B cell (primary cell): ENCODE results near the gene TMCC3. TPM values are rescaled to one million over a fixed set of nuclear protein-coding genes. Genes with fewer than 3 reads are reported as not detected.

ENCODE experiments used
- ATAC-seq: fragments of 200-7000 bp; cut with Tn5 transposase; one replicate; pipeline ENCODE4 v1.10.0; 2021; ENCODE audit warnings: low read depth, mild to moderate bottlenecking, moderate number of reproducible peaks, moderate library complexity
- CTCF ChIA-PET: fragments of 350-600 bp; sonication (Branson Sonifier 250); formaldehyde crosslinking; loops from one replicate; lab custom pipeline; 2021; ENCODE audit warnings: antibody characterized with exemption, inconsistent platforms; lab: Charles Lee
- POLR2A ChIA-PET: fragments of 350-600 bp; sonication (Branson Sonifier 250); formaldehyde crosslinking; loops from one replicate; lab custom pipeline; 2021; ENCODE audit warnings: antibody characterized with exemption; lab: Charles Lee
- DNase-seq: peaks from one replicate; pipeline ENCODE4 v3.0.0; 2013
- H2AFZ ChIP-seq: 2 replicates; pipeline ENCODE4 v1.6.1; 2012; ENCODE audit warnings: mild to moderate bottlenecking, low read depth, low read length; ENCODE audit not compliant: insufficient read depth, poor library complexity, severe bottlenecking
- H3K27ac ChIP-seq, 2 donors: 1 replicate in 1 of 2; 2 replicates in 1 of 2; pipeline ENCODE4 v1.5.1; 2012 to 2013; ENCODE audit warnings: low read length in 2 of 2, mild to moderate bottlenecking in 2 of 2, moderate library complexity in 1 of 2
- H3K27me3 ChIP-seq, 4 experiments: fragments of 200-600 bp in 1 of 4; sonication (generic) in 1 of 4; replicated peaks in 1 of 4; 1 replicate in 2 of 4; 2 replicates in 2 of 4; pipeline versions ENCODE4 v1.6.1 to v1.7.0; 2013 to 2016; ENCODE audit warnings: low read length in 3 of 4, mild to moderate bottlenecking in 2 of 4, mixed read lengths in 1 of 4, moderate library complexity in 1 of 4; ENCODE audit not compliant: insufficient read depth in 4 of 4, control insufficient read depth in 3 of 4; ENCODE audit errors: control extremely low read depth in 1 of 4
- H3K36me3 ChIP-seq, 2 experiments: replicated peaks in 1 of 2; 1 replicate in 1 of 2; 2 replicates in 1 of 2; pipeline versions ENCODE4 v1.6.1 to v1.7.1; 2013; ENCODE audit warnings: low read length in 1 of 2; ENCODE audit not compliant: insufficient read depth in 2 of 2, control insufficient read depth in 1 of 2; ENCODE audit errors: control extremely low read depth in 1 of 2, extremely low read depth in 1 of 2
- H3K4me1 ChIP-seq, 2 donors: fragments of 200-600 bp in 1 of 2; sonication (generic) in 1 of 2; 1 replicate in 1 of 2; 2 replicates in 1 of 2; pipeline versions ENCODE4 v1.5.1 to v1.6.1; 2013 to 2017; ENCODE audit warnings: low read length in 2 of 2; ENCODE audit not compliant: control insufficient read depth in 2 of 2, insufficient read depth in 2 of 2
- H3K4me2 ChIP-seq: replicated peaks from 2 replicates; pipeline ENCODE3; 2012; ENCODE audit warnings: mild to moderate bottlenecking, low read depth, low read length; ENCODE audit not compliant: poor library complexity, severe bottlenecking
- H3K4me3 ChIP-seq, 5 experiments: fragments of 200-600 bp in 1 of 5; sonication (generic) in 1 of 5; 1 replicate in 3 of 5; 2 replicates in 2 of 5; pipeline versions ENCODE4 v1.5.1 to v1.7.0; 2011 to 2016; ENCODE audit warnings: low read length in 4 of 5, mild to moderate bottlenecking in 4 of 5, low read depth in 2 of 5, control low read depth in 1 of 5, moderate library complexity in 1 of 5; ENCODE audit not compliant: insufficient read depth in 1 of 5; ENCODE audit errors: control extremely low read depth in 1 of 5, extremely low read depth in 1 of 5
- H3K79me2 ChIP-seq: fragments of 200-600 bp; sonication (generic); one replicate; pipeline ENCODE4 v1.6.0; 2016; ENCODE audit warnings: low read length; ENCODE audit not compliant: control insufficient read depth, insufficient read depth
- H3K9ac ChIP-seq: fragments of 200-600 bp; sonication (generic); 2 replicates; pipeline ENCODE4 v1.6.1; 2017; ENCODE audit warnings: mild to moderate bottlenecking, low read length, moderate library complexity
- H3K9me3 ChIP-seq, 3 donors: one replicate each; pipeline versions ENCODE4 v1.6.1 to v1.7.1; 2013; ENCODE audit warnings: low read length in 2 of 3; ENCODE audit not compliant: control insufficient read depth in 2 of 3, insufficient read depth in 1 of 3; ENCODE audit errors: control extremely low read depth in 1 of 3
- H4K20me1 ChIP-seq: 2 replicates; pipeline ENCODE4 v1.6.0; 2012; ENCODE audit warnings: mild to moderate bottlenecking, low read length; ENCODE audit not compliant: insufficient read depth, control insufficient read depth, poor library complexity, severe bottlenecking
- H3K27ac Mint-ChIP-seq: one replicate; pipeline ENCODE4 v1.8.0; 2021; ENCODE audit warnings: mixed read lengths
- H3K27me3 Mint-ChIP-seq: one replicate; pipeline ENCODE4 v1.8.0; 2021; ENCODE audit warnings: mixed read lengths
- H3K4me1 Mint-ChIP-seq: one replicate; pipeline ENCODE4 v1.8.0; 2021; ENCODE audit warnings: mixed read lengths
- H3K4me3 Mint-ChIP-seq: one replicate; pipeline ENCODE4 v1.8.0; 2021; ENCODE audit warnings: mixed read lengths
- H3K9me3 Mint-ChIP-seq: one replicate; pipeline ENCODE4 v1.8.0; 2022; ENCODE audit warnings: mixed read lengths; ENCODE audit not compliant: insufficient read depth
- EZH2 ChIP-seq: IDR thresholded peaks from 2 replicates; pipeline ENCODE4 v1.6.1; 2012; ENCODE audit warnings: borderline replicate concordance, low read depth, mild to moderate bottlenecking, moderate library complexity, low read length; ENCODE audit not compliant: insufficient read depth, poor library complexity, severe bottlenecking
- WGBS: methylation state at CpG from one replicate; pipeline ENCODE4 v1.1.5; 2013; ENCODE audit warnings: missing lambda C conversion rate; ENCODE audit not compliant: insufficient coverage; 5-methylcytosine and 5-hydroxymethylcytosine counted together
- intact Hi-C: fragments of 100-400 bp; cut with micrococcal nuclease; formaldehyde crosslinking; loops from one replicate; pipeline ENCODE4 v1.10.0; 2022
- polyA plus RNA-seq: library from polyadenylated mRNA; depleted of rRNA; stranded (reverse); fragments of >200 nt; gene quantifications from 2 replicates; pipeline ENCODE4 v1.2.3, GENCODE V29; 2012
- total RNA-seq, 2 donors: library from RNA; stranded (reverse); fragments of 120-200 nt in 1 of 2; gene quantifications; 1 replicate in 1 of 2; 2 replicates in 1 of 2; pipeline versions ENCODE4 v1.2.3 to v1.2.4, GENCODE V29; 2013 to 2022
- TF ChIP-seq, protein P1 (sequence below): fragments of 200-600 bp; IDR thresholded peaks from one replicate; pipeline ENCODE4 v1.8.0; 2022; ENCODE audit warnings: antibody characterized with exemption, mild to moderate bottlenecking

TMCC3 gene
- total and polyA plus RNA-seq, 2 donors (not counting 1 experiment from before 2014, with no cell fraction given) = 4.5 to 8.8 TPM

- no peak overlapping the region for H3K27ac Mint-ChIP-seq
- POLR2A ChIA-PET = no interaction called here
These were observed 117.6 kb downstream of the TMCC3 start for GRCh38 chr12:94532490-94533422.

More at GRCh38 chr12:94532490-94533422, 117.6 kb downstream of the TMCC3 start:
- Histone ChIP-seq H3K4me1 (no peaks in the 10 kb centered on the region), H3K79me2 (no peaks in the 10 kb centered on the region), H3K9me3 (no peaks in the 10 kb centered on the region), H3K9ac (no peak overlapping the region), H3K4me2 (no peak overlapping the region), H3K27me3 (no peaks in the 10 kb centered on the region), H3K27ac (no peak overlapping the region), H2AFZ (no peak overlapping the region), H3K4me3 (no peak overlapping the region), H3K36me3 (no peaks in the 10 kb centered on the region), H4K20me1 (no peaks in the 10 kb centered on the region)
- ATAC-seq (peak; percentile 81), DNase-seq (peak; percentile 78)
- CTCF ChIA-PET = interaction anchor here (0.8 to 5.0 kb wide), 7 partner anchors 94 to 1030 kb away, joined by 3 to 42 read pairs (median 4); no protein-coding TSS in a partner anchor
- Mint-ChIP-seq H3K9me3 (no peaks in the 10 kb centered on the region), H3K27me3 (peaks cover 3% of the 10 kb centered on the region), H3K4me3 (no peak overlapping the region), H3K4me1 (peaks cover 5% of the 10 kb centered on the region)
- intact Hi-C loops = loop anchor here (1.0 to 2.0 kb wide), 4 partner anchors 98 to 1030 kb away; no protein-coding TSS in a partner anchor
- 30% methylated on average over 12 of the region's 16 CpGs for WGBS
- TF ChIP-seq EZH2 = no peak
- TF ChIP-seq, protein P1, sequence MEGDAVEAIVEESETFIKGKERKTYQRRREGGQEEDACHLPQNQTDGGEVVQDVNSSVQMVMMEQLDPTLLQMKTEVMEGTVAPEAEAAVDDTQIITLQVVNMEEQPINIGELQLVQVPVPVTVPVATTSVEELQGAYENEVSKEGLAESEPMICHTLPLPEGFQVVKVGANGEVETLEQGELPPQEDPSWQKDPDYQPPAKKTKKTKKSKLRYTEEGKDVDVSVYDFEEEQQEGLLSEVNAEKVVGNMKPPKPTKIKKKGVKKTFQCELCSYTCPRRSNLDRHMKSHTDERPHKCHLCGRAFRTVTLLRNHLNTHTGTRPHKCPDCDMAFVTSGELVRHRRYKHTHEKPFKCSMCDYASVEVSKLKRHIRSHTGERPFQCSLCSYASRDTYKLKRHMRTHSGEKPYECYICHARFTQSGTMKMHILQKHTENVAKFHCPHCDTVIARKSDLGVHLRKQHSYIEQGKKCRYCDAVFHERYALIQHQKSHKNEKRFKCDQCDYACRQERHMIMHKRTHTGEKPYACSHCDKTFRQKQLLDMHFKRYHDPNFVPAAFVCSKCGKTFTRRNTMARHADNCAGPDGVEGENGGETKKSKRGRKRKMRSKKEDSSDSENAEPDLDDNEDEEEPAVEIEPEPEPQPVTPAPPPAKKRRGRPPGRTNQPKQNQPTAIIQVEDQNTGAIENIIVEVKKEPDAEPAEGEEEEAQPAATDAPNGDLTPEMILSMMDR = peak; percentile 81
